Measurements from ENCODE around the gene RRP9.
"Not testable (repeated sequence)": the region's sequence is repeated elsewhere in the genome, so short reads cannot be mapped to it uniquely, and the experiment has no call there.

Gene RRP9

GRCh38 chr3:51916418-51916817 lies 25.3 kb downstream of the RRP9 start:
- in situ Hi-C loops (cut with MboI; ENCODE audit: low sequenced_read_pairs): no loop called here

DNA sequence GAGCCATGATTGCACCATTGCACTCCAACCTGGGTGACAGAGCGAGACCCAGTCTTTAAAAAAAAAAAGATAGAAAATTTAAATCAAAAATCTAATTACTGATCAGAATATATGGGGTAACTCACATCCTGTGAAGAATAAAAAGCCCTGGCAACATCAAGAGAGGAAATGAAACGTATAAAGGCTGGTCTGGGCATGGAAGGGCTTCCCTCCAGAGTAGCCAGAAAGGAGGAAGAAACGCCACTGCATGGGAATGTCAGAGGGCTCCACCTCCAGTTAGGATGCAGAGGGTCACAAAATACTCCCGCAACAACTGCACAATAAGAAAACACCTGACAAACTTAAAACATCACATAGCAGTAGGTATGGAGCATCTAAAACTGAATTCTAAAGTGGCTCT lies 33.7 kb downstream of the RRP9 start:
- in situ Hi-C loops (cut with MboI; ENCODE audit: low sequenced_read_pairs): no loop called here

- in situ Hi-C loops (cut with MboI; ENCODE audit: low sequenced_read_pairs): no loop called here
Measured at GRCh38 chr3:51904034-51904823, 37.5 kb downstream of the RRP9 start.

DNA sequence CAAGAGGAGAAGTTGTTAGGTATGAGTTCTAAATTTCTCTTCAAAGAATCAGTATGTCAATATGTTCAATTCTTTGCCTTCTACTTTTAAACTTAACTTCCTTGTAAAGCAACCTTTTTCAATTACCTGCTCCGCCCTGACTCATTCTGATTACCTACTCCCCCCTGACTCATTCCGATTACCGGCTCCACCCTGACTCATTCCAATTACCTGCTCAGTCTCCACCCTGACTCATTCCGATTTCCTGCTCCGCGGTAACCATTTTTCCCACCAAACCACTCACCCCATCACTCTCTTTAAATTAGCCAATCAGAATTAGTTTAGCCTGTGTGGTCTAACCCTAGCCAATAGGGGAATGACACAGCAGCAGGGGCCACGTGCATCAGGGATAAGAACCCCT lies 39.3 kb downstream of the RRP9 start:
- in situ Hi-C loops (cut with MboI; ENCODE audit: low sequenced_read_pairs): not testable (repeated sequence)

DNA sequence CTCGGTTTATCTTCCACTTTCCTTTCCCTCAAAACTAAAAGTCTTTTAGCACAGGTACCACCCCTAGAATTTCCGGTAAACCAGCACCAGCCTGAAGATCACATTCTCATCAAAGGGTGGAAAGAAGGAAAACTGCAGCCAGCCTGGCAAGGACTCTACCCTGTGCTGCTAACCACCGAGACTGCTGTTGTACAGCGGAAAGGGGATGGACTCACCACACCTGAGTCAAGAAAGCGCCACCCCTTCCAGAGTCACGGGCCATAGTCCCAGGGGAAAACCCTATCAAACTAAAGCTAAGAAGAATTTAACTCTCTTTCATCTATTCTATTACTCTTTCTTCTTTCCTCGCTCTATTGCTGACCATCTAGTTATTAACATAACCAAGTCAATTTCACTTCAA lies 41.7 kb downstream of the RRP9 start:
- in situ Hi-C loops (cut with MboI; ENCODE audit: low sequenced_read_pairs): not testable (repeated sequence)

GRCh38 chr3:51897391-51897790 lies 44.3 kb downstream of the RRP9 start:
- in situ Hi-C loops (cut with MboI; ENCODE audit: low sequenced_read_pairs): no loop called here

DNA sequence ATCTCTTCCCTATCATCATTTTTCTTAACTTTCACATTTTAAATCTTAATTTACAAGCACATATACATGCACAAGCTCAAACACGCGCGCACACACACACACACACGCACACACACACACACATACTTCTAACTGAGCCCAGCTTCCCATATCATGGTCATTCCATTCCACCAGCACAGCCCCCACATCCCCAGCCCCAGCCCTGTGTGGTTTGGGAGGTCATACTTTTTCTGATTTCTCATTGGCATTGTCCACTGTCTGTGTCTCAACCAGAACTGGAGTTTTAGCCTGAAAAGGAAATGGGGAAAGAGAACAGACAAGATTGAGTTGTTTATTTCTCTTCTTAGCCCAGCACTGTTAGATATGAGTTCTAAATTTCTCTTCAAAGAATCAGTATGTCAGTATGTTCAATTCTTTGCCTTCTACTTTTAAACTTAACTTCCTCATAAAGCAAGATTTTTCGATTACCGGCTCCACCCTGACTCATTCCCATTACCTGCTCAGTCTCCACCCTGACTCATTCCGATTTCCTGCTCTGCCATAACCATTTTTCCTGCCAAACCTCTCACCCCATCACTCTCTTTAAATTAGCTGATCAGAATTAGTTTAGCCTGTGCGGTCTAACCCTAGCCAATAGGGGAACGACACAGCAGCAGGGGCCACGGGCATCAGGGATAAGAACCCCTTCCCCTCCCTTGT lies 44.9 kb downstream of the RRP9 start:
- in situ Hi-C loops (cut with MboI; ENCODE audit: low sequenced_read_pairs): no loop called here

DNA sequence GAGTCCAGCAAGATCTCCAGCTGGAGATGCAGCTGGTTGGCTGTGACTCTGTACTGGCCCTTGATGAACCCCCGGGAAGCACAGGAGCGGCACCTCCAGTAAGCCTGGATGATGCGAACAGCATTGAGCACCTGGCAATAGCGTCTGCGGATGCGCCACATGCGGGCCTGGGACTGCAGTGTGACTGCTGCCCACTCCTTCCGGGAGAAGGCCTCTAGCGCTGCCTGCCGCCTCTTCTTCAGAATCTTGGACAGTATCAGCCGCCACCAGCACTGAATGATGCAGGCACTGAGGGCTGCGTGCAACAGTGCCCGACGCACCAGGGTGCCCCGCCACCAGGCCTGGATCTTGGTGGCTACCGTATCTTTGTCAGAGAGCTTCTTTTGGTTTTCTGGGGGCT lies 46.8 kb downstream of the RRP9 start:
- in situ Hi-C loops (cut with MboI; ENCODE audit: low sequenced_read_pairs): no loop called here

DNA sequence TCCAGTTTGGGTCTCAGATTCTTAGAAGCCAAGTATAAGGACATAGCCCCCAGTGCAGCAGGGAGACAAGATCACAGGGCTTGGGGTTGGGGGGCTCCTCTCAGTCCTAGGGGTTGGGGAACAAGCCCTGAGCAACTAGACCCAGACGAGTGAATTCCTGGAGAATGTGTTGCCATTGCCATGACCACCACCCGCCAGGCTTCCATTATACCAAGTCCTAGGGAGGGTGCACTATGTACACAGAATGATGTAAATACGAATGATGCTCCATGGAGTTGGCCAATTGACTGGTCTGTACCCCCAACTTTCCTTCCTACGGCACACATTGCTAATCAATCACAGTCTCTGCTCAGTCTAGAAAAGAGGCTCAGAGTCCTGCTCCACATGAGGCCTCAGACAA lies 47.3 kb downstream of the RRP9 start:
- in situ Hi-C loops (cut with MboI; ENCODE audit: low sequenced_read_pairs): no loop called here

- in situ Hi-C loops (cut with MboI; ENCODE audit: low sequenced_read_pairs): no loop called here
Measured at GRCh38 chr3:51891242-51892039, 50.3 kb downstream of the RRP9 start.

- in situ Hi-C loops (cut with MboI; ENCODE audit: low sequenced_read_pairs): no loop called here
Measured at GRCh38 chr3:51888463-51889105, 53.1 kb downstream of the RRP9 start.

GRCh38 chr3:51887620-51888019 lies 54.1 kb downstream of the RRP9 start:
- in situ Hi-C loops (cut with MboI; ENCODE audit: low sequenced_read_pairs): no loop called here

DNA sequence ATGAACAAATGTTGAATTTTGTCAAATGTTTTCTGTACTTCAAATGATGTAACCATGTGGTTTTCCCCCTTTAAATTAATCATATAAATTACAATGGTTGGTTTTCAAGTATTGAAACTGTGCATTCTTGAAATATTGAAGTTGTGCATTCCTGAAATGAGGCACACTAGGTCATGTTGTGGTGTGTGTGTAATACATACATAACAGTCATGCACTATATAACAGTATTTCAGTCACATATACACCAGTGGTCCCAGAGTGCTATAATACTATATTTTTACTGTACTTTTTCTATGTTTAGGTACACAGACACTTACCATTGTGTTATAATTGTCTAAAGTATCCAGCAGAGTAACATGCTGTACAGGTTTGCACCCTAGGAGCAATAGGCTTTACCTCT lies 55.3 kb downstream of the RRP9 start:
- in situ Hi-C loops (cut with MboI; ENCODE audit: low sequenced_read_pairs): no loop called here
